Thoracic aorta (tissue), 2 donors: ENCODE measurements around the gene APELA. TPM values are rescaled to one million over a fixed set of nuclear protein-coding genes. Genes with fewer than 3 reads are reported as not detected.

ENCODE experiments used
- ATAC-seq: fragments of 150-250 bp; one replicate; pipeline ENCODE4 v1.8.0; 2017; ENCODE audit warnings: low read depth; ENCODE audit not compliant: insufficient number of reproducible peaks, low FRiP score
- DNase-seq: peaks from one replicate; pipeline ENCODE4 v3.0.0-alpha.2; 2020; ENCODE audit warnings: low spot score
- H3K27ac ChIP-seq, 2 donors: fragments of 200-600 bp; sonication (generic); 1 replicate in 1 of 2; 2 replicates in 1 of 2; pipeline ENCODE4 v1.5.1; 2016; ENCODE audit warnings: mild to moderate bottlenecking in 2 of 2, moderate library complexity in 2 of 2
- H3K27me3 ChIP-seq: fragments of 200-600 bp; sonication (generic); replicated peaks from 2 replicates; pipeline ENCODE4 v1.6.0; 2016; ENCODE audit warnings: mild to moderate bottlenecking; ENCODE audit not compliant: insufficient read depth
- H3K36me3 ChIP-seq: fragments of 200-600 bp; sonication (generic); one replicate; pipeline ENCODE4 v1.5.1; 2016
- H3K4me1 ChIP-seq, 2 donors: fragments of 200-600 bp; sonication (generic); 1 replicate in 1 of 2; 2 replicates in 1 of 2; pipeline versions ENCODE4 v1.5.1 to v1.6.0; 2016; ENCODE audit warnings: low read depth in 2 of 2, mild to moderate bottlenecking in 1 of 2; ENCODE audit not compliant: control insufficient read depth in 1 of 2
- H3K4me3 ChIP-seq: fragments of 200-600 bp; sonication (generic); 2 replicates; pipeline ENCODE4 v1.5.1; 2016; ENCODE audit warnings: mild to moderate bottlenecking
- H3K9me3 ChIP-seq: fragments of 200-600 bp; sonication (generic); 2 replicates; pipeline ENCODE4 v1.5.1; 2016
- CTCF ChIP-seq: fragments of 200-600 bp; sonication (generic); IDR thresholded peaks from one replicate; pipeline ENCODE4 v1.5.1; 2019; ENCODE audit warnings: antibody characterized with exemption
- total RNA-seq, 2 donors: library from RNA; depleted of rRNA; stranded (reverse); fragments of >200 nt; gene quantifications; one replicate each; pipeline versions ENCODE4 v1.1.0 to v1.2.3, GENCODE V29; 2016

Gene APELA
- total RNA-seq, 2 donors from 2014 or later, result not detected

- no peaks in the 10 kb centered on the region for H3K4me1 ChIP-seq
- no peak overlapping the region for H3K27ac ChIP-seq
- DNase-seq (no peak), ATAC-seq (no peak)
- H3K27me3 ChIP-seq, result no peaks in the 10 kb centered on the region
- TF ChIP-seq CTCF, result no peak
- H3K9me3 ChIP-seq, result no peaks in the 10 kb centered on the region
- no peak overlapping the region for H3K4me3 ChIP-seq
- no peaks in the 10 kb centered on the region for H3K36me3 ChIP-seq
Observed at GRCh38 chr4:164856396-164856795, 20.6 kb upstream of the APELA start.

DNA sequence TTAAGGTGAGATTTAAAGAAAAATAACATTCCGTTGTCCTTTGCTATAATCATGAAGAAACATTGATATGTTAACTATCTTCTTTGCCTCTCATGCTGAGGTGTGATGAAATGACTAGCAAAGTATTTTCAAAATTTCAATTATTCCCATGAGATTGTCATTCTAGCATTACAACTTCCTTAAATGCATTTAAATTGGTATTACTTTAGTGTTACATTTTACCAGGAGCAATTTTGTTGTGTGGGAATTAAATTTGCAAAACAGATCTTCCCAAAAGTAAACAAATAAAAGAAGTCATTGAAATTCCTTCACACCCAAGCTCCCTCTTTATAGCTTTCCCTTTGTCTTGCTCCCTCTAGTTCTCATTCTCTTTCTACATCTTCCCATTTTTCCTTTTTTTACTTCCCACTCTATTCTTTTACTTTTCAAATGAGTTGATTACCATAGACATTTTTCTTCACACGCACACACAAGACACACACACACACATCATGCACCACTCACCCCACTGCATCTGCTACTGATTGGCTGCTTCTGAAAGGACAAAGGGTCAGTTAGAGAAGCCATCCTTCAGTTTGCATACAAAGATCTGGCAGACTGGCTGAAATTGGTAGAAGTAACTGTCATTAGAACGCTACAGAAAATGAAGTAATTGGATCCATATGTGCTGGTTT, 10.0 kb upstream of the APELA start:
- no peak overlapping the region for H3K27ac ChIP-seq
- H3K36me3 ChIP-seq, result no peaks in the 10 kb centered on the region
- no peaks in the 10 kb centered on the region for H3K27me3 ChIP-seq
- no peaks in the 10 kb centered on the region for H3K4me1 ChIP-seq
- no peak for ATAC-seq
- DNase-seq, result no peak
- no peaks in the 10 kb centered on the region for H3K9me3 ChIP-seq
- H3K4me3 ChIP-seq, result no peak overlapping the region
- TF ChIP-seq CTCF, result no peak

- Histone ChIP-seq H3K36me3 (no peaks in the 10 kb centered on the region), H3K27me3 (no peaks in the 10 kb centered on the region), H3K27ac (no peak overlapping the region), H3K4me3 (no peak overlapping the region), H3K9me3 (no peaks in the 10 kb centered on the region), H3K4me1 (no peaks in the 10 kb centered on the region)
- TF ChIP-seq CTCF, result no peak
- ATAC-seq (no peak), DNase-seq (no peak)
Observed at GRCh38 chr4:164871673-164872072, 5.3 kb upstream of the APELA start.

DNA sequence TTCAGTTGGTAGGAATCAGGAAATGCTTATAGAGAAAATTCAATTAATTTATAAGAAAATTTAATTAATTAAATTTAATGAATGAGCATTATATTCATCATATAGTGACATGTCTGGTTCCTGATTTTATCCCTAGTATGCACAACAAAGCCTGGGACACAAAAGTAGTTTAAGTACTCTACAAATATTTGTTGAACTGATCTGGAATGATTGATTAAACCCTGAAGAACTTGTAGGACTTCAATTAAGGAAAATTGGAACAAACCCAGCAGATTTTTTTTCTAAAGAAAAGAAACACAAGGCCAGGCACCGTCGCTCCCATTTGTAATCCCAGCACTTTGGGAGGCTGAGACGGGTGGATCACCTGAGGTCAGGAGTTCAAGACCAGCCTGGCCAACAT, 4.5 kb upstream of the APELA start:
- DNase-seq (no peak), ATAC-seq (no peak)
- Histone ChIP-seq H3K4me3 (no peak overlapping the region), H3K4me1 (no peaks in the 10 kb centered on the region), H3K27me3 (no peaks in the 10 kb centered on the region), H3K27ac (no peak overlapping the region), H3K36me3 (no peaks in the 10 kb centered on the region), H3K9me3 (no peaks in the 10 kb centered on the region)
- no peak for TF ChIP-seq CTCF

DNA sequence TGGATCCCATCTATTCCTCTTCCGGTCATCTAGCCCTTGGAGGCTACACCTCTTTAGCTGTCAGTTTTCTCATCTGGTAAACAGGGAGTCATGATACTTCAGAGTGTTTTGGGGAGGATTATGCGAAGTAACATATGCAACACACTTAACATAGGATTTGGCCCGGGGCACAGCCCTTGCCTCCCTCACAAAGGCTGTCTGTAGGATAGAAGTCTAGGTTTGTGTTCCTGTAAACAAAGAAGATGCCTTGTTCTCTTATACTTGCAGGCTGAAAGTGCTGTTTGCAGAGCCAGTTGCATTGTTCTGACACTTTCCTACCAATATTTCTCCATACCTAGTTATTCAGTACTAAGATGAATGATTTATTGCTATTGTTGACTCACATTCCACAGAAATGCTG, 2.2 kb upstream of the APELA start:
- DNase-seq, result no peak
- Histone ChIP-seq H3K4me3 (no peak overlapping the region), H3K27ac (no peak overlapping the region), H3K27me3 (no peaks in the 10 kb centered on the region), H3K9me3 (no peaks in the 10 kb centered on the region), H3K4me1 (no peaks in the 10 kb centered on the region), H3K36me3 (no peaks in the 10 kb centered on the region)
- ATAC-seq, result no peak
- TF ChIP-seq CTCF, result no peak
